ENCODE data around the gene MIAT.

Gene MIAT

GRCh38 chr22:26660961-26661578, 3.7 kb downstream of the MIAT start:
- DNase-seq (ENCODE audit: insufficient read length, low spot score) (no peak), FAIRE-seq (no peak)
- TF ChIP-seq POLR2AphosphoS5 (IDR thresholded peaks at IDR 0.05; ENCODE audit: low read depth, low read length) (no peak), PAX5 (IDR thresholded peaks at IDR 0.05; ENCODE audit: insufficient read depth, low read length, severe bottlenecking) (no peak), SPI1 (IDR thresholded peaks at IDR 0.05; ENCODE audit: low read depth, low read length) (no peak)

GRCh38 chr22:26662160-26662559, 4.8 kb downstream of the MIAT start:
- FAIRE-seq = no peak
- no peak for TF ChIP-seq SPI1 (IDR thresholded peaks at IDR 0.05; ENCODE audit: low read depth, low read length)
- DNase-seq (ENCODE audit: insufficient read length, low spot score) = no peak

DNA sequence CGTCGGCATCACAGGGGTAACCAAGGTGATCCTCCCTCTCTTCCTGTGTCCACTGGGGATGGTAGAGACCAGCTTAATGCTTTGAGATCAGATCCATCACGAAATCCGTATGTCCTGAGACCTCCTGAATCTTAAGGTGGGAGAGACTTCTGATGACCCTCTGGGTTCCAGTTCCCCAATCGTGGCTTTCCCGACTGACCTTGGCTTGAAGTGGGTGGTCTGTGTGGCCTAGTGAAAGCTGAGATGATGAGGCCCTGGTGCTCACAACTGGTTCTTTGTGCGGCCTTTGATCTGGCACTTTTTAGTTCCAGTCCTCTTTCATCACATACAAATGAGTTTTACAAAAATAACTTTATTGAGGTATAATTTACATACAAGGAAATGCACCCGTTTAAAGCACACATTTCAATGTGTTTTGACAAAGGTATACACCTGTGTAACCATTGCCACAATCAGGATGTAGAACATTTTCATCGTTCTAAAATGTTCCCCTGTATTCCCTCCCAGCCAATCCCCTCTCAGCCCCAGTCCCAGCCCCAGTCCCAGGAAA, 6.1 kb downstream of the MIAT start:
- TF ChIP-seq POLR2AphosphoS5 (IDR thresholded peaks at IDR 0.05; ENCODE audit: low read depth, low read length) = no peak
- no peak for TF ChIP-seq POU2F2 (IDR thresholded peaks at IDR 0.05; ENCODE audit: low read depth, low read length)
- peak; percentile 69 for TF ChIP-seq SPI1 (IDR thresholded peaks at IDR 0.05; ENCODE audit: low read depth, low read length)
- TF ChIP-seq PAX5 (IDR thresholded peaks at IDR 0.05; ENCODE audit: insufficient read depth, low read length, severe bottlenecking) = no peak
- no peak for DNase-seq (ENCODE audit: insufficient read length, low spot score)
- FAIRE-seq = no peak

DNA sequence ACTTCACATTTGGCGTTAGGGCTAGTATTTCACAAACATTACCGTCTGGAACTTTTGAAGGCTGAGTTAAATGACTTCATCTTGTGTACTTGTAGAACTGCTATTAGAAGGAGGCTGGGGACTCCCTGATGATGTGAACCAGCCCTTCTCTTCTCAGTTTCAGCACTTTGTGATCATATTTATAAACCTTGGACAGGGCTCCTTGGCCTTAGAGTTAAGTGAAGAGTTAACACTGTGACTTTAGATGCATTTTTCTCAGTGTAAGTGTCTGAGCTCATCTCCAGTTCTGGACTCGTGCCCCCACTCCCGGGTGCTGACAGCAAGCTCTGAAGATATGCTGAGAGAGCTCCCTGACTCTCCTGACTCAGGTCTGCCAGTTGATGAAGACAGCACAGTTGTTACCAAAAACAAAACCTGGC, 8.4 kb downstream of the MIAT start:
- no peak for FAIRE-seq
- TF ChIP-seq POLR2A (IDR thresholded peaks at IDR 0.05; ENCODE audit: low read depth, low read length) = no peak
- no peak for TF ChIP-seq PAX5 (IDR thresholded peaks at IDR 0.05; ENCODE audit: insufficient read depth, low read length, severe bottlenecking)
- no peak for TF ChIP-seq POU2F2 (IDR thresholded peaks at IDR 0.05; ENCODE audit: low read depth, low read length)
- TF ChIP-seq TAF1 (IDR thresholded peaks at IDR 0.05; ENCODE audit: low read depth, low read length) = no peak
- TF ChIP-seq SPI1 (IDR thresholded peaks at IDR 0.05; ENCODE audit: low read depth, low read length) = no peak
- TF ChIP-seq POLR2AphosphoS5 (IDR thresholded peaks at IDR 0.05; ENCODE audit: low read depth, low read length) = no peak
- DNase-seq (ENCODE audit: insufficient read length, low spot score) = no peak

GRCh38 chr22:26667140-26667539, 9.8 kb downstream of the MIAT start:
- DNase-seq (ENCODE audit: insufficient read length, low spot score) (no peak), FAIRE-seq (no peak)
- TF ChIP-seq POLR2A (IDR thresholded peaks at IDR 0.05; ENCODE audit: low read depth, low read length) = no peak
- TF ChIP-seq SPI1 (IDR thresholded peaks at IDR 0.05; ENCODE audit: low read depth, low read length) = no peak
- no peak for TF ChIP-seq POLR2AphosphoS5 (IDR thresholded peaks at IDR 0.05; ENCODE audit: low read depth, low read length)
- TF ChIP-seq POU2F2 (IDR thresholded peaks at IDR 0.05; ENCODE audit: low read depth, low read length) = no peak
- no peak for TF ChIP-seq TAF1 (IDR thresholded peaks at IDR 0.05; ENCODE audit: low read depth, low read length)
- TF ChIP-seq PAX5 (IDR thresholded peaks at IDR 0.05; ENCODE audit: insufficient read depth, low read length, severe bottlenecking) = no peak

GRCh38 chr22:26669060-26669481, 11.7 kb downstream of the MIAT start:
- no peak for DNase-seq (ENCODE audit: insufficient read length, low spot score)
- FAIRE-seq = peak; percentile 79
- no peak for TF ChIP-seq POU2F2 (IDR thresholded peaks at IDR 0.05; ENCODE audit: low read depth, low read length)
- no peak for TF ChIP-seq SPI1 (IDR thresholded peaks at IDR 0.05; ENCODE audit: low read depth, low read length)
- no peak for TF ChIP-seq PAX5 (IDR thresholded peaks at IDR 0.05; ENCODE audit: insufficient read depth, low read length, severe bottlenecking)
- no peak for TF ChIP-seq POLR2A (IDR thresholded peaks at IDR 0.05; ENCODE audit: low read depth, low read length)
- no peak for TF ChIP-seq TAF1 (IDR thresholded peaks at IDR 0.05; ENCODE audit: low read depth, low read length)
- TF ChIP-seq POLR2AphosphoS5 (IDR thresholded peaks at IDR 0.05; ENCODE audit: low read depth, low read length) = no peak

GRCh38 chr22:26670459-26670858, 13.1 kb downstream of the MIAT start:
- FAIRE-seq (no peak), DNase-seq (ENCODE audit: insufficient read length, low spot score) (no peak)
- TF ChIP-seq TAF1 (IDR thresholded peaks at IDR 0.05; ENCODE audit: low read depth, low read length) (no peak), POLR2AphosphoS5 (IDR thresholded peaks at IDR 0.05; ENCODE audit: low read depth, low read length) (no peak), PAX5 (IDR thresholded peaks at IDR 0.05; ENCODE audit: insufficient read depth, low read length, severe bottlenecking) (no peak), SPI1 (IDR thresholded peaks at IDR 0.05; ENCODE audit: low read depth, low read length) (no peak), POU2F2 (IDR thresholded peaks at IDR 0.05; ENCODE audit: low read depth, low read length) (no peak), POLR2A (IDR thresholded peaks at IDR 0.05; ENCODE audit: low read depth, low read length) (no peak)

DNA sequence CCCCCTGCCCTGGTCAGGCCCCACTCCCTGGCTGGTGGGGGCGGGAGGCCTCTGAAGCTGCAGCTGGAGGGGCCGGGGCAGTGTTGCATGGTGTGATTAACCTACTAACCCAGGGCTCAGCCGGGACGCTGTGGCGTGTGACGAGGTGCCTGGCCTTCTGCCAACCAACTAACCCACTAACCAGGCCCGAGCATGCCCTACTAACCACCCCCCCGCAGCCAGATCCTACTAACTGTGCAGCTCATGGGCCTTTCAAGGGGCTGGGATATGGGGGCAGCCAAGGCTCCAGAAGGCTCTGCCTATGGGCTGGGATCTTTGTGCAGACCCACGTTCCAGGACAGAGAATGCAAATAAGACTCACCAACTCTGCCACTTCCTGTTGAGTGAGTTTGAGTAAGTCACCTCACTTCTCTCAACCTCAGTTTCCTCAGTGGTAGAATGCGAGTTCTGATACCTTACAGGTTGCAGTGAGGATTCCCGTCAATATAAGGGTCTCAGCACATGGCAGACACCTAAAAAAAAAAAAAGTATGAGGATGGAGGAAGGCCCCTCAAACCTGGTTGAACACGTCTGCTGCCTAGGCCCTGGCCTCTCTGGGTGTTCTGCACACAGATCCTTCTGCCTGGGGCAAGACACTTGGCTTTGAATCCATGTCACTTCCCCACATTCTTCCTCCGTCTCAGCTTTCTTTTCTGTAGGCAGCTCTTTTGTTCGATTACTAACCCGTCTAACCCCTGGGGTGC, 14.1 kb downstream of the MIAT start:
- DNase-seq (ENCODE audit: insufficient read length, low spot score) (peak; percentile 37), FAIRE-seq (no peak)
- peak; percentile 54; the same call in 1 of the 2 replicates for TF ChIP-seq POLR2A (IDR thresholded peaks at IDR 0.05; ENCODE audit: low read depth, low read length)
- TF ChIP-seq SPI1 (IDR thresholded peaks at IDR 0.05; ENCODE audit: low read depth, low read length) = peak; percentile 66
- 0 out of 2 replicates have a peak, but pooled peaks have one; percentile 38 for TF ChIP-seq POLR2AphosphoS5 (IDR thresholded peaks at IDR 0.05; ENCODE audit: low read depth, low read length)
- peak; percentile 46 for TF ChIP-seq PAX5 (IDR thresholded peaks at IDR 0.05; ENCODE audit: insufficient read depth, low read length, severe bottlenecking)
- peak; percentile 79 for TF ChIP-seq POU2F2 (IDR thresholded peaks at IDR 0.05; ENCODE audit: low read depth, low read length)
- TF ChIP-seq TAF1 (IDR thresholded peaks at IDR 0.05; ENCODE audit: low read depth, low read length) = no peak

DNA sequence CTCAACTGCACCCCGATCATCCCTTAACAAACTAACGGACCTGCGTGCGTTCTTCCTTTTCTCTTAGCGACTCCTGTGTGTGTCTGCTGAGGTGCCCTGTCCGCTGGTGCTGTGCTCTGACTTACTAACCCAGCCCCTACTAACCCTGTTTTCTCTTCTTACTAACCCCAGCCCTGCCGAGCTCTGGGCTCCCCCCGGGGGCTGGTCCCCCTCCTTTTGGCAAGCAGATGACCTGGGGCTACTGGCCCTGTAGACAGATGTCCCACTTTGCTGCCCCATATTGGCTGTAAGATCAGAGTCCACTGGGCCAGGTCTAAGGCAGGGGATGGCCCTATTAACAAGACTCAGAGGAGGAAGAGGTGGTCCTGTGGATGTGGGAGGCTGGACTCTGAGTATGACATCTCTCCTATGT, 14.7 kb downstream of the MIAT start:
- FAIRE-seq (no peak), DNase-seq (ENCODE audit: insufficient read length, low spot score) (no peak)
- TF ChIP-seq POLR2A (IDR thresholded peaks at IDR 0.05; ENCODE audit: low read depth, low read length) (no peak), POLR2AphosphoS5 (IDR thresholded peaks at IDR 0.05; ENCODE audit: low read depth, low read length) (no peak), TAF1 (IDR thresholded peaks at IDR 0.05; ENCODE audit: low read depth, low read length) (no peak), SPI1 (IDR thresholded peaks at IDR 0.05; ENCODE audit: low read depth, low read length) (no peak), PAX5 (IDR thresholded peaks at IDR 0.05; ENCODE audit: insufficient read depth, low read length, severe bottlenecking) (no peak), POU2F2 (IDR thresholded peaks at IDR 0.05; ENCODE audit: low read depth, low read length) (no peak)

Measured in GM12891 (cell line).